Hindlimb muscle (tissue), 1 donor: ENCODE measurements around the gene HECA. TPM values are rescaled to one million over a fixed set of nuclear protein-coding genes. Genes with fewer than 3 reads are reported as not detected.
"Not testable (repeated sequence)": the region's sequence is repeated elsewhere in the genome, so short reads cannot be mapped to it uniquely, and the experiment has no call there.

Experiments
- DNase-seq: peaks from one replicate; pipeline ENCODE4 v3.0.0-alpha.2; 2013
- polyA plus RNA-seq: library from polyadenylated mRNA; unstranded; fragments of 120-200 nt; gene quantifications from one replicate; pipeline ENCODE4 v1.2.1, GENCODE V29; 2013; ENCODE audit not compliant: insufficient read length

HECA gene
- polyA plus RNA-seq = 18.2 TPM

- DNase-seq = peak; percentile 95
Measured at GRCh38 chr6:139134817-139135577, at the start of gene HECA. Gene HECA, plus strand, starts transcription at chr6:139135080. Its CDS starts 317 bp downstream, at chr6:139135397.

GRCh38 chr6:139091826-139092225 is 43.1 kb upstream of the HECA start:
- DNase-seq = no peak

GRCh38 chr6:139099984-139100383 is 34.9 kb upstream of the HECA start:
- DNase-seq = no peak

- DNase-seq = no peak
Measured at GRCh38 chr6:139107051-139107450, 27.8 kb upstream of the HECA start.

- no peak for DNase-seq
Measured at GRCh38 chr6:139108378-139108777, 26.5 kb upstream of the HECA start.

GRCh38 chr6:139109558-139109957 is 25.3 kb upstream of the HECA start:
- no peak for DNase-seq

- no peak for DNase-seq
Measured at GRCh38 chr6:139112146-139112545, 22.7 kb upstream of the HECA start.

- no peak for DNase-seq
Measured at GRCh38 chr6:139112561-139112960, 22.3 kb upstream of the HECA start.

GRCh38 chr6:139114746-139115145 is 20.1 kb upstream of the HECA start:
- DNase-seq = no peak

GRCh38 chr6:139115989-139116758 is 18.7 kb upstream of the HECA start:
- no peak for DNase-seq

GRCh38 chr6:139117734-139118133 is 17.1 kb upstream of the HECA start:
- DNase-seq = no peak

- no peak for DNase-seq
Measured at GRCh38 chr6:139119552-139119951, 15.3 kb upstream of the HECA start.

GRCh38 chr6:139122823-139123222 is 12.1 kb upstream of the HECA start:
- DNase-seq = not testable (repeated sequence)

- DNase-seq = no peak
Measured at GRCh38 chr6:139124887-139125672, 9.8 kb upstream of the HECA start.

- no peak for DNase-seq
Measured at GRCh38 chr6:139126255-139126654, 8.6 kb upstream of the HECA start.

- no peak for DNase-seq
Measured at GRCh38 chr6:139126931-139127330, 7.9 kb upstream of the HECA start.

- no peak for DNase-seq
Measured at GRCh38 chr6:139129284-139129683, 5.6 kb upstream of the HECA start.

GRCh38 chr6:139131736-139132280 is 3.1 kb upstream of the HECA start:
- no peak for DNase-seq

GRCh38 chr6:139133262-139134063 is 1.4 kb upstream of the HECA start:
- no peak for DNase-seq

GRCh38 chr6:139134064-139134395 is 850 bp upstream of the HECA start:
- DNase-seq = no peak

GRCh38 chr6:139135578-139136545 is 982 bp downstream of the HECA start:
- peak; percentile 53 for DNase-seq
